ENCODE results near the gene KCND3.

- TF ChIP-seq, protein P1, sequence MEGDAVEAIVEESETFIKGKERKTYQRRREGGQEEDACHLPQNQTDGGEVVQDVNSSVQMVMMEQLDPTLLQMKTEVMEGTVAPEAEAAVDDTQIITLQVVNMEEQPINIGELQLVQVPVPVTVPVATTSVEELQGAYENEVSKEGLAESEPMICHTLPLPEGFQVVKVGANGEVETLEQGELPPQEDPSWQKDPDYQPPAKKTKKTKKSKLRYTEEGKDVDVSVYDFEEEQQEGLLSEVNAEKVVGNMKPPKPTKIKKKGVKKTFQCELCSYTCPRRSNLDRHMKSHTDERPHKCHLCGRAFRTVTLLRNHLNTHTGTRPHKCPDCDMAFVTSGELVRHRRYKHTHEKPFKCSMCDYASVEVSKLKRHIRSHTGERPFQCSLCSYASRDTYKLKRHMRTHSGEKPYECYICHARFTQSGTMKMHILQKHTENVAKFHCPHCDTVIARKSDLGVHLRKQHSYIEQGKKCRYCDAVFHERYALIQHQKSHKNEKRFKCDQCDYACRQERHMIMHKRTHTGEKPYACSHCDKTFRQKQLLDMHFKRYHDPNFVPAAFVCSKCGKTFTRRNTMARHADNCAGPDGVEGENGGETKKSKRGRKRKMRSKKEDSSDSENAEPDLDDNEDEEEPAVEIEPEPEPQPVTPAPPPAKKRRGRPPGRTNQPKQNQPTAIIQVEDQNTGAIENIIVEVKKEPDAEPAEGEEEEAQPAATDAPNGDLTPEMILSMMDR (IDR thresholded peaks at IDR 0.05) = no peak
- TF ChIP-seq POLR2A (IDR thresholded peaks at IDR 0.05) = no peak
Observed at GRCh38 chr1:112002514-112002913, 13.0 kb upstream of the KCND3 start.
